Naive thymus-derived CD4-positive, alpha-beta T cell (primary cell): Measurements from ENCODE around the gene AFDN. TPM values are rescaled to one million over a fixed set of nuclear protein-coding genes. Genes with fewer than 3 reads are reported as not detected.

Experiments used
- ATAC-seq: fragments of 150-1000 bp; cut with Tn5 transposase; 2 replicates; pipeline ENCODE4 v1.10.0; 2021; ENCODE audit warnings: mild to moderate bottlenecking, moderate library complexity
- CTCF ChIA-PET: fragments of 350-600 bp; sonication (Branson Sonifier 250); formaldehyde crosslinking; loops from one replicate; lab custom pipeline; 2021; ENCODE audit warnings: antibody characterized with exemption; lab: Charles Lee
- POLR2A ChIA-PET: fragments of 350-600 bp; sonication (Branson Sonifier 250); formaldehyde crosslinking; loops from one replicate; lab custom pipeline; 2021; ENCODE audit warnings: antibody characterized with exemption, inconsistent platforms; lab: Charles Lee
- DNase-seq, 9 donors: peaks; one replicate each; pipeline versions ENCODE4 v3.0.0 to v3.0.0-alpha.2; 2020 to 2022; ENCODE audit warnings: mixed read lengths in 1 of 9
- H3K27ac ChIP-seq: one replicate; pipeline ENCODE4 v1.7.0; 2013; ENCODE audit warnings: mild to moderate bottlenecking, low read depth, low read length, moderate library complexity
- H3K27me3 ChIP-seq, 2 donors: one replicate each; pipeline ENCODE4 v1.7.0; 2013; ENCODE audit warnings: low read length in 2 of 2, mild to moderate bottlenecking in 2 of 2, moderate library complexity in 2 of 2; ENCODE audit not compliant: control insufficient read depth in 2 of 2, insufficient read depth in 2 of 2
- H3K36me3 ChIP-seq, 3 experiments: 1 replicate in 2 of 3; 2 replicates in 1 of 3; pipeline ENCODE4 v1.7.0; 2013; ENCODE audit warnings: low read length in 3 of 3, mild to moderate bottlenecking in 3 of 3, moderate library complexity in 1 of 3; ENCODE audit not compliant: insufficient read depth in 3 of 3, control insufficient read depth in 2 of 3
- H3K4me1 ChIP-seq, 2 donors: one replicate each; pipeline ENCODE4 v1.7.0; 2013; ENCODE audit warnings: low read length in 2 of 2, mild to moderate bottlenecking in 2 of 2, moderate library complexity in 1 of 2; ENCODE audit not compliant: control insufficient read depth in 2 of 2, insufficient read depth in 2 of 2
- H3K4me3 ChIP-seq: 2 replicates; pipeline ENCODE4 v1.7.0; 2013; ENCODE audit warnings: mild to moderate bottlenecking, low read length
- H3K9me3 ChIP-seq, 3 experiments: 1 replicate in 2 of 3; 2 replicates in 1 of 3; pipeline ENCODE4 v1.7.0; 2013; ENCODE audit warnings: low read length in 3 of 3; ENCODE audit not compliant: control insufficient read depth in 2 of 3
- H3K27ac Mint-ChIP-seq, 9 donors: one replicate each; pipeline ENCODE4 v1.8.0; 2020 to 2022; ENCODE audit warnings: mixed read lengths in 9 of 9, mild to moderate bottlenecking in 8 of 9, moderate library complexity in 5 of 9, inconsistent platforms in 2 of 9
- H3K27me3 Mint-ChIP-seq, 5 donors: one replicate each; pipeline ENCODE4 v1.8.0; 2021 to 2022; ENCODE audit warnings: mixed read lengths in 5 of 5, mild to moderate bottlenecking in 1 of 5
- H3K36me3 Mint-ChIP-seq, 5 donors: one replicate each; pipeline ENCODE4 v1.8.0; 2020 to 2022; ENCODE audit warnings: mixed read lengths in 5 of 5, mild to moderate bottlenecking in 3 of 5, inconsistent platforms in 1 of 5
- H3K4me1 Mint-ChIP-seq, 7 donors: one replicate each; pipeline ENCODE4 v1.8.0; 2020 to 2022; ENCODE audit warnings: mixed read lengths in 7 of 7, mild to moderate bottlenecking in 3 of 7, inconsistent platforms in 1 of 7
- H3K4me3 Mint-ChIP-seq, 10 donors: one replicate each; pipeline ENCODE4 v1.8.0; 2020 to 2022; ENCODE audit warnings: mild to moderate bottlenecking in 10 of 10, mixed read lengths in 10 of 10, moderate library complexity in 6 of 10, inconsistent platforms in 2 of 10
- H3K9me3 Mint-ChIP-seq, 11 donors: one replicate each; pipeline ENCODE4 v1.8.0; 2020 to 2022; ENCODE audit warnings: mixed read lengths in 11 of 11, mild to moderate bottlenecking in 4 of 11, inconsistent platforms in 1 of 11, moderate library complexity in 1 of 11
- intact Hi-C, 2 donors: fragments of 100-400 bp; cut with micrococcal nuclease; formaldehyde crosslinking; loops; one replicate each; pipeline ENCODE4 v1.15.1; 2023
- polyA plus RNA-seq, 2 donors: library from polyadenylated mRNA; unstranded; fragments of 300-500 nt; fragmentation: Illumina TruSeq; gene quantifications; one replicate each; pipeline ENCODE4 v1.2.3, GENCODE V29; 2021
- total RNA-seq, 6 experiments: library from RNA in 5 of 6; stranded (reverse) in 5 of 6; gene quantifications; 1 replicate in 5 of 6; 2 replicates in 1 of 6; pipeline ENCODE4 v1.2.3 and lab custom pipeline; 2021 to 2026

AFDN gene
- total and polyA plus RNA-seq, 7 experiments from 2014 or later: 0.08 to 55.1 (median 3.6) TPM

GRCh38 chr6:167846997-167847606 is 20.4 kb downstream of the AFDN start:
- Mint-ChIP-seq H3K27me3 (peaks cover 22 to 44% (median 37%) of the 10 kb centered on the region in 5 donors), H3K36me3 (no peaks in the 10 kb centered on the region), H3K4me3 (no peak overlapping the region), H3K4me1 (peaks cover 0 to 4% (median 0%) of the 10 kb centered on the region in 7 donors), H3K9me3 (peaks cover 0 to 2% (median 0%) of the 10 kb centered on the region in 11 donors), H3K27ac (no peak overlapping the region)
- no peaks in the 10 kb centered on the region for H3K4me1 ChIP-seq
- DNase-seq (no peak), ATAC-seq (no peak)
- H3K36me3 ChIP-seq: no peaks in the 10 kb centered on the region
- H3K27ac ChIP-seq: no peak overlapping the region
- no peaks in the 10 kb centered on the region for H3K27me3 ChIP-seq
- POLR2A ChIA-PET: no interaction called here
- CTCF ChIA-PET: no interaction called here
- H3K4me3 ChIP-seq: no peak overlapping the region
- intact Hi-C loops: no loop called here
- no peaks in the 10 kb centered on the region for H3K9me3 ChIP-seq

DNA sequence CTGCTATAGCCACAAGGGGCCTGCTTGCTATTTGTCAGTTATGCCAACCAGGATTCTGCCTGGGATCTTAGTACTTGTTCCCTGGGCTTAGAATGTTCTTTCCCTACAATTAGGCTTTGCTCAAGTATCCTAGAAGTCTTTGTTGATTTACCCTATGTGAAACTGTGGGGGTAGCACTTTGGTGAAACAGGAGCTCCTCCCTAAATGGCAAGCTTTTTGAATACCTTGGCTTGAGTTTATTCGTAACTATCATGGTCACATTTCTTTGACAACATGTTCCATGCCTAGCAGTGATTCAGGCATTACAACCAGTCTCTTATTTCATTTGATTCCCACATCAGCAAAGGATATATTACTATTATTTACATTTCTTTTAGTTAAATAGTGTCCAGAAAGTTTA is 21.2 kb downstream of the AFDN start:
- ChIA-PET POLR2A (no interaction called here), CTCF (no interaction called here)
- DNase-seq (no peak), ATAC-seq (no peak)
- Histone ChIP-seq H3K4me1 (no peaks in the 10 kb centered on the region), H3K4me3 (no peak overlapping the region), H3K9me3 (no peaks in the 10 kb centered on the region), H3K27ac (no peak overlapping the region), H3K36me3 (no peaks in the 10 kb centered on the region), H3K27me3 (no peaks in the 10 kb centered on the region)
- no peak overlapping the region for H3K4me3 Mint-ChIP-seq
- H3K27me3 Mint-ChIP-seq: peaks cover 22 to 52% (median 44%) of the 10 kb centered on the region in 5 donors
- peaks cover 0 to 2% (median 0%) of the 10 kb centered on the region in 11 donors for H3K9me3 Mint-ChIP-seq
- peaks cover 0 to 4% (median 0%) of the 10 kb centered on the region in 7 donors for H3K4me1 Mint-ChIP-seq
- no peak overlapping the region for H3K27ac Mint-ChIP-seq
- intact Hi-C loops: no loop called here
- H3K36me3 Mint-ChIP-seq: no peaks in the 10 kb centered on the region

DNA sequence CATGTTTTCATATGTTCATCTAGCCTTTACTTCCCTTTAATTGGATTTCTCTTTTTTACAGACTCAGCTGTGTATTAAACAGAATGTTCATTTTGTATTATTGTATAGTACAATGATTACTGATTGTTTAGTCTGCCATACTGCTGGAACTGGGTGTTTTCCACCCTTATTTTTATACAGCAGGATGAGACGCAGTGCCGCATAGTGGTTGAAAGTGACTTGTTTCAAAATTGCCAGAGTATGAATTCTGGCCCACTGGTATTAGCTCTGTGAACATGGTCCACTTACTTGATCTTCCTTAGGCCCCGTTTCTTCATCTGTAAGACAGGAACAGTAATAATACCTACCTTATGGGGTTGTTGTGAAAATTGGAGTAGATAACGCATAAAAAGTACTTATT is 22.1 kb downstream of the AFDN start:
- peaks cover 22 to 55% (median 44%) of the 10 kb centered on the region in 5 donors for H3K27me3 Mint-ChIP-seq
- intact Hi-C loops: no loop called here
- Histone ChIP-seq H3K36me3 (no peaks in the 10 kb centered on the region), H3K4me3 (no peak overlapping the region), H3K4me1 (no peaks in the 10 kb centered on the region), H3K9me3 (no peaks in the 10 kb centered on the region), H3K27ac (no peak overlapping the region), H3K27me3 (no peaks in the 10 kb centered on the region)
- POLR2A ChIA-PET: no interaction called here
- H3K9me3 Mint-ChIP-seq: peaks cover 0 to 2% (median 0%) of the 10 kb centered on the region in 11 donors
- H3K36me3 Mint-ChIP-seq: no peaks in the 10 kb centered on the region
- no peak overlapping the region for H3K4me3 Mint-ChIP-seq
- H3K4me1 Mint-ChIP-seq: peaks cover 0 to 4% (median 0%) of the 10 kb centered on the region in 7 donors
- no peak for DNase-seq
- H3K27ac Mint-ChIP-seq: no peak overlapping the region
- CTCF ChIA-PET: no interaction called here
- ATAC-seq: no peak

GRCh38 chr6:167849846-167850459 is 23.2 kb downstream of the AFDN start:
- no peak overlapping the region for H3K27ac ChIP-seq
- Mint-ChIP-seq H3K27ac (no peak overlapping the region), H3K4me3 (no peak overlapping the region), H3K27me3 (peaks cover 28 to 59% (median 44%) of the 10 kb centered on the region in 5 donors), H3K4me1 (peaks cover 0 to 4% (median 0%) of the 10 kb centered on the region in 7 donors), H3K36me3 (no peaks in the 10 kb centered on the region), H3K9me3 (peaks cover 0 to 2% (median 0%) of the 10 kb centered on the region in 11 donors)
- ChIA-PET POLR2A (no interaction called here), CTCF (no interaction called here)
- H3K9me3 ChIP-seq: no peaks in the 10 kb centered on the region
- intact Hi-C loops: no loop called here
- no peak overlapping the region for H3K4me3 ChIP-seq
- ATAC-seq: no peak
- no peaks in the 10 kb centered on the region for H3K36me3 ChIP-seq
- H3K4me1 ChIP-seq: no peaks in the 10 kb centered on the region
- no peak for DNase-seq
- H3K27me3 ChIP-seq: no peaks in the 10 kb centered on the region

DNA sequence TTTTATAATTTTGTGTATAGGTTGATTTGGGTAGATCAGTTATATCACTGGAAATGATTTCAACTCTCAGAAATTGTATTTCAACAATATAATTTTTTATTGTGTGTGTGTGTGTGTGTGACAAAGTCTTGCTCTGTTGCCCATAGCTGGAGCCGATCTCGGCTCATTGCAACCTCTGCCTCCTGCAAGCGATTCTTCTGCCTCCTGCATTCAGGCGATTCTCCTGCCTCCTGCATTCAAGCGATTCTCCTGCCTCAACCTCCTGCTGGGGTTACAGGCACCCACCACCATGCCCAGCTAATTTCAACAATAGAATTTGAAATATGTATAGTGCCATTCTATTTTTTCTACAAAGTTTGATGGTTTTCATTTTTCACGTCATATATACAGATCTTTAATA is 24.1 kb downstream of the AFDN start:
- H3K4me1 ChIP-seq: no peaks in the 10 kb centered on the region
- intact Hi-C loops: no loop called here
- H3K36me3 ChIP-seq: no peaks in the 10 kb centered on the region
- Mint-ChIP-seq H3K9me3 (peaks cover 0 to 2% (median 0%) of the 10 kb centered on the region in 11 donors), H3K36me3 (no peaks in the 10 kb centered on the region), H3K4me1 (peaks cover 0 to 8% (median 0%) of the 10 kb centered on the region in 7 donors), H3K4me3 (no peak overlapping the region), H3K27me3 (peaks cover 23 to 53% (median 40%) of the 10 kb centered on the region in 5 donors), H3K27ac (no peak overlapping the region)
- ChIA-PET POLR2A (no interaction called here), CTCF (no interaction called here)
- no peak overlapping the region for H3K4me3 ChIP-seq
- H3K27me3 ChIP-seq: no peaks in the 10 kb centered on the region
- no peaks in the 10 kb centered on the region for H3K9me3 ChIP-seq
- ATAC-seq (no peak), DNase-seq (no peak)
- no peak overlapping the region for H3K27ac ChIP-seq

DNA sequence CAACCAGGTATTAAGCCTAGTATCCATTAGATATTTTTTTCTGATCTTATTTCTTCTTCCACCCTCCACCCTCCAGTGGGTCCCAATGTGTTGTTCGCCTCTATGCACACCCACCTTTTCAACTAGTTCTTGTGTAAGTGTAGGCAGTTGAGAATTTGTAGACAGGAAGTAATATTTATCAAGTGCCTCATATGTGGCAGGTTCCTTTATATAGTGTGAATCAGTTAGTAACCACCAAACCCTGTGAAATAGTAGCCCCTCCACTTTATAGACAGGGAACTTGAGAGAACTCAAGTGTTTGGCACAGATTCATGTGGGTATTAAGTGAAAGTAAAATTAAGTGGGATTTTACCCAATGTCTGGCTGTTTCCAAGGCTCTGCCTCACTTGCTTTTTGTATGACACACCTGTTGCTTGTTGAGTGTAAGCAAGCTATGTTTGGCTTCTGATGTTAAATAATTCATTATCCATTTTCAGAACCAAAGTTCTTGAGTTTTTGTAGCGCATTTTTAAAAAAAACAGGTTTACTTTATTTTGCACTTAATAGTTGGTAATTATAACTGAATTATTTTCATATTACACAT is 24.8 kb downstream of the AFDN start:
- ATAC-seq (no peak), DNase-seq (no peak)
- H3K9me3 Mint-ChIP-seq: peaks cover 0 to 2% (median 0%) of the 10 kb centered on the region in 11 donors
- Histone ChIP-seq H3K36me3 (no peaks in the 10 kb centered on the region), H3K27me3 (no peaks in the 10 kb centered on the region), H3K27ac (no peak overlapping the region), H3K9me3 (no peaks in the 10 kb centered on the region), H3K4me1 (no peaks in the 10 kb centered on the region), H3K4me3 (no peak overlapping the region)
- no peak overlapping the region for H3K27ac Mint-ChIP-seq
- no peak overlapping the region for H3K4me3 Mint-ChIP-seq
- peaks cover 0 to 10% (median 0%) of the 10 kb centered on the region in 7 donors for H3K4me1 Mint-ChIP-seq
- no peaks in the 10 kb centered on the region for H3K36me3 Mint-ChIP-seq
- POLR2A ChIA-PET: no interaction called here
- CTCF ChIA-PET: no interaction called here
- peaks cover 22 to 50% (median 38%) of the 10 kb centered on the region in 5 donors for H3K27me3 Mint-ChIP-seq
- intact Hi-C loops: no loop called here
